Glutamatergic neuron (in vitro differentiated cells): Measurements from ENCODE around the gene APLN. TPM values are rescaled to one million over a fixed set of nuclear protein-coding genes. Genes with fewer than 3 reads are reported as not detected.

Experiments
- DNase-seq: peaks from one replicate; pipeline ENCODE4 v3.0.0; 2022
- H3K27ac Mint-ChIP-seq: one replicate; pipeline ENCODE4 v1.8.0; 2020; ENCODE audit warnings: mild to moderate bottlenecking, mixed read lengths, inconsistent platforms; ENCODE audit not compliant: unreplicated experiment
- H3K27me3 Mint-ChIP-seq: one replicate; pipeline ENCODE4 v1.8.0; 2020; ENCODE audit warnings: mild to moderate bottlenecking, moderate library complexity, mixed read lengths, inconsistent platforms; ENCODE audit not compliant: unreplicated experiment
- H3K36me3 Mint-ChIP-seq: one replicate; pipeline ENCODE4 v1.8.0; 2020; ENCODE audit warnings: mild to moderate bottlenecking, mixed read lengths, inconsistent platforms; ENCODE audit not compliant: unreplicated experiment
- H3K4me1 Mint-ChIP-seq: one replicate; pipeline ENCODE4 v1.8.0; 2020; ENCODE audit warnings: mild to moderate bottlenecking, low read depth, mixed read lengths, inconsistent platforms; ENCODE audit not compliant: unreplicated experiment
- H3K4me3 Mint-ChIP-seq: one replicate; pipeline ENCODE4 v1.8.0; 2020; ENCODE audit warnings: mild to moderate bottlenecking, mixed read lengths, inconsistent platforms; ENCODE audit not compliant: unreplicated experiment
- H3K9me3 Mint-ChIP-seq: one replicate; pipeline ENCODE4 v1.8.0; 2020; ENCODE audit warnings: mild to moderate bottlenecking, moderate library complexity, mixed read lengths, inconsistent platforms; ENCODE audit not compliant: unreplicated experiment
- total RNA-seq: library from RNA; stranded (reverse); fragmentation: NEBNext Ultra II Directional; extraction: Animal tissue kit (Norgen Biotek cat#: 25700); gene quantifications from one replicate; pipeline ENCODE4 v1.2.1, GENCODE V29; 2021; ENCODE audit not compliant: unreplicated experiment
- TF ChIP-seq, protein P1 (sequence below): fragments of 200-600 bp; sonication (generic); IDR thresholded peaks from one replicate; pipeline ENCODE4 v1.5.0; 2021; ENCODE audit not compliant: partially characterized antibody, unreplicated experiment

The APLN gene
- total RNA-seq, 1 donor from 2014 or later: not detected

DNA sequence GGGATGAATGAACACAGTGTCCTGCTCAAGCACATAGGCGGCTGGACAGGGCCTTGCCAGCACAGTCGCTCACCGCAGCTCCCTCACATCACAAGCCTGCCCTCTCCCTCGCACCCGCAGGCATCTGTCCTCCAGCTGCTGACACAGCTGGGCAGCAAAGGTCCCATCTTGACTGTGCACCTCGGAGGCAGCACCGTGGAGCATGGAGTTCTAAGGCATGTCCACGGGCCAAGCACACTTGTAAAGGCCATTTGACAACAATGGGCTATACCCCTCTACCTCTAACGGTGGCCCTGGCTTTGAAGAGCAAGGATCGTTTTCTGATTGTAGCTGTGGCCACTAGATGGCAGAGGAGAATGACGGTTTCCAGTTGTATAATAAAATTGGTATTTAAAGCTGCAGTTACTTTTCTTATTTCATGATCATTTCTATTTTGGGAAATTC lies 53.8 kb downstream of the APLN start:
- Mint-ChIP-seq H3K4me3 (no peak overlapping the region), H3K9me3 (peaks cover 1% of the 10 kb centered on the region), H3K27me3 (no peaks in the 10 kb centered on the region), H3K36me3 (no peaks in the 10 kb centered on the region), H3K27ac (no peak overlapping the region), H3K4me1 (no peaks in the 10 kb centered on the region)
- TF ChIP-seq, protein P1, sequence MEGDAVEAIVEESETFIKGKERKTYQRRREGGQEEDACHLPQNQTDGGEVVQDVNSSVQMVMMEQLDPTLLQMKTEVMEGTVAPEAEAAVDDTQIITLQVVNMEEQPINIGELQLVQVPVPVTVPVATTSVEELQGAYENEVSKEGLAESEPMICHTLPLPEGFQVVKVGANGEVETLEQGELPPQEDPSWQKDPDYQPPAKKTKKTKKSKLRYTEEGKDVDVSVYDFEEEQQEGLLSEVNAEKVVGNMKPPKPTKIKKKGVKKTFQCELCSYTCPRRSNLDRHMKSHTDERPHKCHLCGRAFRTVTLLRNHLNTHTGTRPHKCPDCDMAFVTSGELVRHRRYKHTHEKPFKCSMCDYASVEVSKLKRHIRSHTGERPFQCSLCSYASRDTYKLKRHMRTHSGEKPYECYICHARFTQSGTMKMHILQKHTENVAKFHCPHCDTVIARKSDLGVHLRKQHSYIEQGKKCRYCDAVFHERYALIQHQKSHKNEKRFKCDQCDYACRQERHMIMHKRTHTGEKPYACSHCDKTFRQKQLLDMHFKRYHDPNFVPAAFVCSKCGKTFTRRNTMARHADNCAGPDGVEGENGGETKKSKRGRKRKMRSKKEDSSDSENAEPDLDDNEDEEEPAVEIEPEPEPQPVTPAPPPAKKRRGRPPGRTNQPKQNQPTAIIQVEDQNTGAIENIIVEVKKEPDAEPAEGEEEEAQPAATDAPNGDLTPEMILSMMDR: peak; percentile 40
- no peak for DNase-seq

DNA sequence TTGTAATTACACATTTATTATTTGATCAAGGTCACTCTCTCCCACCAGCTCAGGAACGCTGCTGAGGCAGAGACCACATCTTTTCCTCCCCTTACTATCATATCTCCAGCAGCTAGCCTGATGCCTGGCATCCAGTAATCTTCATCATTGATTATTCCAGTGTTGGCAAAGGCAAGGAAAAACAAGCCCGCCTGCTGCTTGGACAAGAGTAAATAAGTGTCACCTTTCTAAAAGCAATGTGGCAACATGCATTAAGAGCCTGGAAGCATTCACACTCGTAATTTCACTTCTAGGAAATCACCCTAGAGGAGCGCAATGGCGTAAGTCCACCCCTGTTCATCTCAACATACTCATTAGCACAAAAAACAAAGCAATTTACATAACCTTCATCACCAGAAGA lies 54.8 kb downstream of the APLN start:
- TF ChIP-seq, protein P1: no peak

GRCh38 chrX:129599499-129599898 lies 55.3 kb downstream of the APLN start:
- DNase-seq: no peak
- Mint-ChIP-seq H3K4me3 (no peak overlapping the region), H3K27ac (no peak overlapping the region), H3K4me1 (no peaks in the 10 kb centered on the region), H3K9me3 (peaks cover 1% of the 10 kb centered on the region), H3K36me3 (no peaks in the 10 kb centered on the region), H3K27me3 (no peaks in the 10 kb centered on the region)
- TF ChIP-seq, protein P1: no peak

More for the DNA sequence above, 54.8 kb downstream of the APLN start:
- Mint-ChIP-seq H3K27me3 (no peaks in the 10 kb centered on the region), H3K4me3 (no peak overlapping the region), H3K27ac (no peak overlapping the region), H3K9me3 (peaks cover 1% of the 10 kb centered on the region), H3K4me1 (no peaks in the 10 kb centered on the region), H3K36me3 (no peaks in the 10 kb centered on the region)
- DNase-seq: no peak

GRCh38 chrX:129597905-129598304 lies 56.9 kb downstream of the APLN start:
- Mint-ChIP-seq H3K9me3 (peaks cover 1% of the 10 kb centered on the region), H3K27ac (no peak overlapping the region), H3K4me1 (no peaks in the 10 kb centered on the region), H3K4me3 (no peak overlapping the region), H3K27me3 (no peaks in the 10 kb centered on the region), H3K36me3 (no peaks in the 10 kb centered on the region)
- DNase-seq: no peak
- TF ChIP-seq, protein P1: no peak

- Mint-ChIP-seq H3K4me3 (no peak overlapping the region), H3K4me1 (no peaks in the 10 kb centered on the region), H3K27ac (no peak overlapping the region), H3K27me3 (no peaks in the 10 kb centered on the region), H3K9me3 (peaks cover 1% of the 10 kb centered on the region), H3K36me3 (no peaks in the 10 kb centered on the region)
- TF ChIP-seq, protein P1: no peak
- DNase-seq: no peak
These were observed 58.7 kb downstream of the APLN start for GRCh38 chrX:129596077-129596476.

Other genes starting within 250 kb of the APLN start
- gene SMARCA1, start 131.5 kb downstream of the APLN start, total RNA-seq: 55.7 TPM
- 34.3 TPM for gene OCRL, start 114.7 kb downstream of the APLN start, total RNA-seq
- not detected for gene XPNPEP2, start 84.0 kb upstream of the APLN start, total RNA-seq
- gene SASH3, start 125.0 kb upstream of the APLN start, total RNA-seq: not detected
- gene ZDHHC9, start 188.9 kb upstream of the APLN start, total RNA-seq: 62.0 TPM